Stimulated activated CD8-positive, alpha-beta memory T cell treated with anti-CD3 and anti-CD28 coated beads, Interleukin-12 subunit alpha, Interleukin-12 subunit beta, amount 100 ng/mL, for 24 hours (primary cell): ENCODE measurements around the gene EPS8.
"Not testable (repeated sequence)": the region's sequence is repeated elsewhere in the genome, so short reads cannot be mapped to it uniquely, and the experiment has no call there.

Experiments
- DNase-seq: peaks from one replicate; pipeline ENCODE4 v3.0.0-alpha.2; 2020; ENCODE audit errors: extremely low read depth

The EPS8 gene

DNA sequence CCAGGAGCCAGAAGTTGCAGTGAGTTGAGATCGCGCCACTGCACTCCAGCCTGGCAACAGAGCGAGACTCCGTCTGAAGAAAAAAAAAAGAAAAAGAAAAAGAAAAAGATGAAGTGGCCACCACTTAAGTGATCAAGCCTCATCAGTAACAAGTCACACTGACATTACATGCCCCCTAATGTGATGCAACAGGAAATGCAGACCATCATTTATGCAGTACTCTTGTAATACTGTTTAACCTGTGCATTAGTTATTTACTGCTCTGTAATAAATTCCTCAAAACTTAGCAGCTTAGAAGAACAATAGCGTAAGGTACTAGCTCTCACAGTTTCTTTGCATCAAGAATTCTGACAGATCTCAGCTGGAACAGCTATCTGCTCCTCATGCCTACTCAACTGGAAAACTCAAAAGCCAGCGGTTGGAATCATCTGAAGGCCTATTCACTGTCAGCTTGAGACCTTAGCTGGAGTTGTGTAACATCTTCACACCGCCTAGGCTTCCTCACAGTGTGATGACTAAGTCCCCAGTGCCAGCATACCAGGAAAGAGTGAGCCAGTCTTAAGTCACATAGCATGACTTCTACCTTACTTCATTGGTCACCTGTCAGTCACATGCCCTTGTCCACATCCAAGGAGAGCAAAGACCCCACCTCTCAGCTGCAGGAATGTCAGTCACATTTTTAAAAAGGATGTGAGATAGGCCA lies 31.5 kb downstream of the EPS8 start:
- no peak for DNase-seq

DNA sequence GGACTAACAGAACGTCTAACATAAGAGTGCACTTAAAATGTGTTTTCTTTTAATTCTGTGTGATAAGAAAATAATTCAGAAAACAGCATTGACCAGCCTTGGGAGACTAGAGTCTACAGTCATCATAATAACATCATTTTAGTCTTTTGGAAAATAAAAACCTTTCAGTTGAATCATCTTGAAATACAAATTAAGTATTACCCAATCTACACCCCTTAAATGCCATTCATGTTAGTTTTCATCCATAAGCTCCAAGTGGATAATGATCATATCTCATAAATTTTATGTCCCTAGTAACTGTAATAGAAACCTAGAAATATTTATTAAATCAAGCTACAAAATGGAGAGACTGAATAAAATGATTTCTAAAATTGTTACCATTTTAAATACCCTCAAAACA lies 32.4 kb downstream of the EPS8 start:
- no peak for DNase-seq

DNA sequence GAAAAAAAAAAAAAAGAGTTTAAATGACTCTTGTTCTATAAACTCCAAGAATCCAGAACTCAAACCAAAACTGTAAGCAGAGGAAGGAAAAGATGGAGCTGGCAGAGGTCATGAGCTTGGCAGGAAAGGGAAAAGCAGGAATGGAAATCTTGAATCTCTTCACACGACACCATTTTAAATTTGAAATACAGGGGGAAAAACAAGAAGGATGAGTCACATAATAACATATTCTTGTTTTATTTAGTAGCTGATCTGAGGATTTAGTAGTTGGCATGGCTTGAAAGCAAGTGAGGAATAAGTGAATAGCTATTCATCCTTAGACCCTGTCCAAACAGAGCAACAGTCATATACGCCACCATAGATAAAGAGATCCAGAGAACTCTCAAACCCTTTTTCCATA lies 35.0 kb downstream of the EPS8 start:
- DNase-seq = no peak

DNA sequence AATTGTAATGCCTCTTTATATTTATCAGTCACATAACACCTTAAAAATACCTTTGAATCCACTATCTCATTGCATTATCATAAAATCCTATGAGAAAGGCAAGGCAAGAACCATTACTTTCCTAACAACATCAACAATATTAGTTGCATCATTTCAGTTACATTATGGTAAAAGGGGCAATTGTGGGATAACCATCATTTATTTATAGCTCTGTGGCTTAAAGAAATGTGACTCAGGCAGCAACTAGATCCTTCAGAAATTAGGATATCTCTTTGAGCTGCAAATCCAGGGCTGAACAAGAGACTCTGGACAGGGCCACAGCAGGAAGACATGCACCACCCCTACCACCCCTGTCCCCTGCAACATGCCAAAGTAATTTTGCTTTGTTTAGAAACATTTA lies 36.4 kb downstream of the EPS8 start:
- no peak for DNase-seq

DNA sequence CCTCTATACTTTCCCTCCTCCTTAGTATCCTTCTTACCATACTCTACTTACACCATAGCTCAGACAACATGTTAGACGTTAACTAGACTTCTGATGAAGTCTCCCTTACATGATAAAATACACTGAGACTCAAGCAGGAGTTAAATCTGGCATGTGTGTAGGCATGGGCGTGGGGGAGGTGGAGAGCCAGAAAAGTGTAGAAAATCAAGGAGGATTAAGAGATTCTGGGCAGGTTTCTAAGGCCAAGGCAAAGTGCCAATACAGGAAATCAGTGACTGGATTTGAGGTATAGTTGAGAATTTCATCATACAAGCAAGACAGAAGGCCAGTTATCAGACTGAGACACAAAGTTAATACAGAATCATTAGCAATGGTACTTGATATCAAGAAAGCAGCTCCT lies 37.4 kb downstream of the EPS8 start:
- DNase-seq = no peak

DNA sequence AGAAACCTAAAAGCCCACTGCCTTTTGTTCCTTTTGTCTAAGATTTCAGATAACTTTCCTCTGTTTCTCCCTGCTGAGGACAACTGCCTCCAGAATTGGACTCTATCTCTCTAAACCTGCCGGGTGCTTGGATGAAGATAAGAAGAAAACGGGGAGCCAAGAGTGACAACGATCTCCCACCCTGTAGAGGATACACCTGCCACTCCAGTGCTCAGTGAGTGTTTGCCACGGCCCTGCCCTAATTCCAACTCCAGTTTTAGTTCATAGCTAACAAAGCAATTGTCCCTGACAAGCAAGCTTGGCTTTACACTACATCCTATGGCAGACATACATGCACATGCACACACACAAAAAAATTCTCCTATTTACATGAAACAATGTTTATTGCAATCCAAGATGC lies 39.3 kb downstream of the EPS8 start:
- no peak for DNase-seq

DNA sequence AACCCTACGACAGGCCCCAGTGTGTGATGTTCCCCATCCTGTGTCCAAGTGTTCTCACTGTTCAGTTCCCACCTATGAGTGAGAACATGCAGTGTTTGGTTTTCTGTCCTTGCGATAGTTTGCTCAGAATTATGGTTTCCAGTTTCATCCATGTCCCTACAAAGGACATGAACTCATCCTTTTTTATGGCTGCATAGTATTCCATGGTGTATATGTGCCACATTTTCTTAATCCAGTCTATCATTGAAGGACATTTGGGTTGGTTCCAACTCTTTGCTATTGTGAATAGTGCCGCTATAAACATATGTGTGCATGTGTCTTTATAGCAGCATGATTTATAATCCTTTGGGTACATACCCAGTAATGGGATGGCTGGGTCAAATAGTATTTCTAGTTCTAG lies 47.3 kb downstream of the EPS8 start:
- DNase-seq = not testable (repeated sequence)

DNA sequence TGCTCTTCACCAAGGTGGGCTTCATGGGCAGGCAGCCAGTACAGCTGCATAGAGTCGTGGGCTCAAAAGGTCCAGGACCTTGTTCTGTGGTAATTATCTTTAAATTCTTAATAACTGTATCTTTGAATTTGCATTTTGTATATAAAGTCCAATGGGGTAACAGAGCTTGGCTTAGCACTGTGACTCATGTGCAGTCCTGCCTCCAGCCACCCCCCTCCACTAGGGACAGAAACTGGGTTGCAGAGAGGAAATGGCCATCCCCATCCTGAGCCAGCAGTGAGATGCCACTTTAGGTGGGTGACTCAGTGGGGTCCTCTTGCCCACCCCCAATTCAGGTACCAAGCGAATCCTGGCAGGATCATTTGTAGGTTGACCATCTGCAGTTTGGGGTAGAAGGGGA lies 48.1 kb downstream of the EPS8 start:
- no peak for DNase-seq

DNA sequence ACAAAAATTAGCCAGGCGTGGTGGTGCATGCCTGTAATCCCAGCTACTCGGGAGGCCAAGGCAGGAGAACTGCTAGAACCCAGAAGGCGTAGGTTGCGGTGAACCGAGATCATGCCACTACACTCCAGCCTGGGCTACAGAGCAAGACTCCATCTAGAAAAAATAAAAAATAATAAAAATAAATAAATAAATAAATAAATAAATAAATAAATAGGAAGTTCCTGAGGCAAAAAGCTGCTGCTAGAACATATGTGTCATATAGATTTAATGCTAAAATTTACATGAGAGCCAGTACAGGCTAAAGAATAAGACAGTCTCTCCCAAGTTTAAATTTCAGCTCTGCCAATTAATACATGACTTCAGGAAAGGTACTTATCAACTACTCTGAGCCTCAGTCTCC lies 48.8 kb downstream of the EPS8 start:
- DNase-seq = not testable (repeated sequence)

DNA sequence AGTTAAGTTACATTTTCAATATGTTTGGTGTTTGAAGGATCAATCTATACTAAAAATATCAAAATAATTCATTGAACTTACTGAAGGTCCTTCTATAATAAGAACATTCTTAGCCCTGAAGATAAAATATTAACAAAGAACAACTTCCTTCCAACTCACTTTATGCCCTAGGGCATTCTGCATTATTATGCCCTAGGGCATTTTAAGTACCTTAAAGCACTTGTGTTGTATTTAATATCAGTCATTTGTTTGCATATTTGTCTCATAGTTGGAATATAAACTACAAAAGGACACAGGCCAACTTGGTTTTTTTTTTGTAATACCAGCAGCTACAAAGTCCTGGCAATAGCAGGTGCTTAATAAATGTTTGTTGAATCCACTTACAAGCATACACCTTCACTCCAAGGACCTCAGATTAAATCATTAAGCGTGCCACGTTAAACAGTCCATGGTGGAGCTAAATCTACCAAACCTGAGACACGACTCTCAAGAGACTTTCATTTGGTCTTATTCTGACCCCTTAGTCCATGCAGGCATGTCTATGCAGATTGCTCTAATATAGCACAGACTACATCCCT lies 50.7 kb downstream of the EPS8 start:
- no peak for DNase-seq

DNA sequence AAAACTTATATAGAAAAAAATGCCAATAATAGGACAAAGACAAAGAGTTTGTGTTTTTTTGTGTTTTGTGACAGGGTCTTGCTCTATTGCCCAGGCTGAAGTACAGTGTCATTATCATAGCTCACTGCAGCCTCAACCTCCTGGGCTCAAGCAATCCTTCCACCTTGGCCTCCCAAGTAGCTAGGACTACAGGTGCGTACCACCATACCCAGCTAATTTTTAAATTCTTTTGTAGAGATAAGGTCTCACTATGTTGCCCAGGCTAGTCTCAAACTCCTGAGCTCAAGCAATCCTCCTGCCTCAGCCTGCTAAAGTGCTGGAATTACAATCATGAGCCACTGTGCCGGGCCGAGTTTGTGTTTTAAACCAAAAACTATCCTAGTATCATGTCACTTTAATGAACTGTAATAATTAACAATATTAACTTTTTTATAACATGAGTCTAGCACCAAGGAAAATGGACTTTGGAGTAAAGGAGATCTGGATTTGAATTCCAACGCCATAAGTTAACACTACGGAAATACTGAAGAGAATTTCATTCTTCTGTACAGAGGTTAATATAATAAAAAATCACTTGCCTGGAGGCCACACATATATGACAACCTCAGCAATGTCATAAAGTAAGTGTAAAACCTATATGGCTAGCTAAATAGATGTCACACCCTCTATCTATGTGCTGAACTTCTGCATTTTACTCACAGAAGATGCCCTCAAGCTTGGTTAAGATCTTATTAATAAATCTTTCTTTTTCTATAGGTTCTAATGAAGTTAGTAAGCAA lies 53.2 kb downstream of the EPS8 start:
- DNase-seq = no peak

DNA sequence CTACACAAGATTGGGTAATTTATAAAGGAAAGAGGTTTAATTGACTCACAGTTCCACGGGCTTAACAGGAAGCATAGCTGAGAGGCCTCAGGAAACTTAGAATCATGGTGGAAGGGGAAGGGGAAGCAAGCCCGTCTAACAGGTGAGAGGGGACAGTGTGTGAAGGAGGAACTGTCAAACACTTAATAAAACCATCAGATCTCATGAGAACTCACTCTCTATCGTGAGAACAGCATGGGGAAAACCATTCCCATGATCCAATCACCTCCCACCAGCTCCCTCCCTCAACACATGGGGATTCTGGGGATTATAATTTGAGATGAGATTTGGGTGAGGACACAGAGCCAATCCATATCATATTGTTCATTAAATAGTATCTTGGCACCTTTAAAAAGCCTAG lies 56.1 kb downstream of the EPS8 start:
- DNase-seq = no peak

DNA sequence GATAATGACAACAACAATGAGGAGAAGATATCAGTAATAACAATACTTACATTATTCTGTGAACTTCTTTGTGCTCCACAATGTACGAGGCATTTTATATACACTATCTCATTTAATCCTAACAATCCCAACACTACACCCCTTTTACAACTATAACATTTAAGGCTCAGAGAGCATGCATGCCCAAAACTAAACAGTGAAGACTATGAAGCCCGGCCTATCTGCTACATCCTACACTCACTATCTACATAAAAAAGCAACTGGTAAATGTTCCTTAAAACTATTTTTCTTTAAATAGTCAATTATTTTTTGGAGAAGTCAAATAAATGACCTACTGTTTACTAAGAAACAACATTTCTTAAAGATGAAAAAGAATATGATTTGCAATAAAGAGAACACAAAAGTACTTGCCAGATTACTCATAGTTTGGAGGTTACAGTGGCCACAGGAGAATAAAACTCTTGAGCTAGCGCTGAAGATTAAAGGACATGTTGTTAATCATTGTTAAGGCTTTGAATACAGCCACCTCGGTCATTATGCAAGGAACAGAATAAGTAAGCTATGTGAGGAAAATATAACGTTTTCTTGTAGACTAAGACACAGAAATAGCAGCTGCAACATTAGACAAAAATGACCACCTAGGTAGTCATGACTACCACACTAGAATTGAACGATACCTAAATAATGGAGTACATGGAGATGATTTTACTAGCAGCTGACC lies 56.7 kb downstream of the EPS8 start:
- no peak for DNase-seq

DNA sequence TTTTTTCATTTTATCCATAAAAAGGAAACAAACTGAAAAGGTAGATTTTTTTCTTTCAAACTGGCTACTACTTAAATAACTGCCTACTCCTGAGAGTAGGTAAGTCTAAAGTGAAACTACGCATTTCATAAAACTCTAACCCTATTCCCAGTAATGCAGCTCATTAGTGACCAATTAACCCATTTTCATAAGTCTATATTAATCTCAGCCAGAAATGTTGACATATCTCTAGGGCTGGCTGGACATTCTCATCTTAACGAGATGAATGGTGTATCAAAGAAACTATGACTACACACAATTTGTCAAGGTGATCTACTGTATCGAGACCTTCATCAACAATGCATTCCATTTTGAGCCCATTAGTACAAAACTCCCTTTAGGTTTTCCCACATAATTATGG lies 57.2 kb downstream of the EPS8 start:
- DNase-seq = no peak

DNA sequence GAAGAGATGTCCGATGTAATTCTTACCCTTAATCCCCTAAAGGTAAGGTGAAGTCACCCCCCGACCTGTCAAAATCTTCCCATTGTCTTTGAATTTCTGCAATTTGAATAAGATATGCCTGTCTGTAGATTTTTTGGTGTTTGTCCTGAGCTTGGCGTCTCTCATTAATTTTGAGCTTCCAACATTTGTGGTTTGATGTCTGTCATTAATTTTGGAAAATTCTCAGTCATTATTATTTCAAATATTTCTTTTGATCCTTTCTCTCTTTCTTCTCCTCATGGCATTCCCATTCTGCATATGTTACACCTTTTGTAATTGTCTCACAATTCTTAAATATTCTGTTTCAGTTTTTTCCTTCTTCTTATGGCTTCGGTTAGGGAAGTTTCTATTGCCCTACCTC lies 60.1 kb downstream of the EPS8 start:
- DNase-seq = no peak

DNA sequence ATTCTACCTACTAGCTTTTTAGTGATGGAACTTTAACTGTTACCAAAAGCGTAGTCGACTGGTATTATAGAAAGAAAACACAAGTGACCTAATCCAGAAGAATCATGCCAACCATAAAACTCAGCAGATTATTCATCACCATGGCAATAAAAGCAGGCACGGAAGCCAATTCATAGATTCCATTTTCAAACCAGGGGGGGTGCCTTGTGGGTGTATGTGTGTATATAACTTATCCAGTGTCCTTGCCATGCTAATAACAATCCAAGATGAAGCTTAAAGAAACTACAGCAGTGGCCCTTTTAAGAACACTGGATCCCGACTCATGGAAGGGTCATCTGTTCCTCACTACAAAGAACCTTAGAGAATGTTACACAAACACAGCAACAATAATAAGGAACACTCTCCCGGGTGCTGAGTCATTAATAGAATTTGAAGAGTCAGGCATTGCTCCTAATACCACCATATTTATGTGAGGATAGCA lies 61.0 kb downstream of the EPS8 start:
- DNase-seq = no peak

DNA sequence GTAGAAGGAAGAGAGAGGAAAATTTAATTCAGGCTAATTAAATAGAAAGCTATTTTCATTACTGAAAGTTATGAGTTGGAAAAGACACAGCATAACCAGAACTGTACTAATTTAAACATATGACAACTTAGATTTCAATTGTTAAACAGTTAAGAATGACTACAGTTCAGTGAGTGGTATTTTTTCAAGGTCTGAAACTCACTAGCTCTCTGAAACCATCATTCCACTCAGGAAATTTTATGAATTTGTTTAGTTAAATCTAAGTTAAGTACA lies 62.4 kb downstream of the EPS8 start:
- DNase-seq = no peak

DNA sequence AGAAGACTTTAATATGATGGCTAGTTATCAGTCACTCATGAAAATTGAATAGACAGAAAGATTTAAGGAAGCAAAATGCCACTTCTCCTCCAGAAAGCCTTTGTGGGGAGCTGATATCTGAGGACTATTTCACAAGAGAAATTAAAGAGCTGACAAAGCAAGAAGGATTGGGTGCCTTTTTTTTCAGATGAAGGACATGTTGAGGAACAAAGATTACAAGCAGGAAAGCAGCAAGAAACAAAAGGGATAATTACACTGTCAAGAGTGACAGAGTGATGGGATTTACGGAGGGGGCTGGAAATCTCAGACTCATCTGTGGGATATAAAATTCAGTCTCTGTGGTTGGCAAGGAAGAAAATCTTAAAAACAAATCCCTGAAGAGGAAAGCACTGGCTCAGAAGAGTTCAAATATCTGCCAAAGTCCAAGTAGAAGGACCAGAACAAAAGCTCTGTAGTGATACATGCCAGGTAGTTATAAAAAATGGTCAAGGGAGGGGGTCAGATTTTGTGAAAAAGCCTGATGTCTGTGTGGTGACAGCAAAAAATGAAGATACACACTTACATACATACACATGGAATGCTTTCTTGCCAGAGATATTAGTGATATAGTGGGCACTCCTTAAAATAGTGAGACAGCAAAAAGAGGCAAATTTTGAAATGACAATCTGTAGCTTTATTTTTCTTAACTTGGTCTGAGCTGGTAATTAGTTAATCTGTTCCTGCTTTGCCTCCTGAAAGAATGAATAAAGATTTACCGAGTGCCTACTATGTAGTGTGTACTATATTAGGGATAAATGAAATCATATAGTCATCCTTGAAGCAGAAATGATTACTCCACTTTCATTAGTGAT lies 62.9 kb downstream of the EPS8 start:
- DNase-seq = no peak

DNA sequence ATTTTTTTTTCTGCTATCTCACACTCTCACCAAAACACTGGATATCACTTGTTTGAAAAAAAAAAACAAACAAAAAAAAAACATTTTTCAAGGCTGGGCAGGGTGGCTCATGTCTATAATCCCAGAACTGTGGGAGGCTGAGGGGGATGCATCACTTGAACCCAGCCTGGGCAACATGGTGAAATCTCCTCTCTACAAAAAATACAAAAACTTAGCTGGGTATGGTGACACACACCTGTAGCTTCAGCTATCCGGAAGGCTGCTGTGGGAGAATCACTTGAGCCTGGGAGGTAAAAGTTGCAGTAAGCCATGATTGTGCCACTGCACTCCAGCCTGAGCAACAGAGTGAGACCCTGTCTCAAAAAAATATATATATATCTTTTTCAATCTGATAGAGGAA lies 66.2 kb downstream of the EPS8 start:
- no peak for DNase-seq

DNA sequence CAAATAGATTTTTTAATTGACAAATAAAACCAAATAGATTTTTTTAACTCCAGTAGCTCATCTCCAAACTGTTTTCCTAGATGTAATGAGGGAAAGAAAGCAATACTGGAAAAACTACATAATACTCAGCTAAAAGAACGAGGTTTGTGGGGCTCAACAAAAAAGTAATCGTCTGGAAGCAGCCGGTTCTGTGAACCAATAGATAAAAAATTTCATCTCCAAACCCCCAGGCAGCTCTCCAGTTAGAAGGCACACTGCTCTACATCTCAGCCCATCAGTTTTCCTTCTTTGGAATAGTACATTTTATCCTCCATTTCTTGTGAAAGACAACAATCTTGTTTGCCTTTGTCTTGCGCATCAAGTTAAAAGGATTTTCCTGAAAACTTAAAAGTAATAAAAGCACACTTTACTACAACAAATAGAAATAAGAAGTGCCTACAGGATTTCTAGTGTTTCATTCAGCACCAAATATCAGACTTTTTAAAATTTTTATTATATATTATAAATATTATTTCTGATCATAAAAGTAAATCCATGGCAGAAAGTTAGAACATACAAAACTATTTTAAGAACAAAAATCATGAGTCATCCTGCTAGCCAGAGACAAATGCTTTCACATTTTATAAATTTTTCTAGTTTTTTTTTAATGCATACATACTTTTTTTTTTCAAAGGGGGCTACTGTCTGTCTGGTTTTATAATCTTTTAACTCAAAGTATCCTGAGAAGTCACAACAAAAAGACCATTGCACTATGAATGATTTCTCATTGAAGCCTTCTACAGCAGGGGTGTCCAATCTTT lies 67.7 kb downstream of the EPS8 start:
- no peak for DNase-seq

DNA sequence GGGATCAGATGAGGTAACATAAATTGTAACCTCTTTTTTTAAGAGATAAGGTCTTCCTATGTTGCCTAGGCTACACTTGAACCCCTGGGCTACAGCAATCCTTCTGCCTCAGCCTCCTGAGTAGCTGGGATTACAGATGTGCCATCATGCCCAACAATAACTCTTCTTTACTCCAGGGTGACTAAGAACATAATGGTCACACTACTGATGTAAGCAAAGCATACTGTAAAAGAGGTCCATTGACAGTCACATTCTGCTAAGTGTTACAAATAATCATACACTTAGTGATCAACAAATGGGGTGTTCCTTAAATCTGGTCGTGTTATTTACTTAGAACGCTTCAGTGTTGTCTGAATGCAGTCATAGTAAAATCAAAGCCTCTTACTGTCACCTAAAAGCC lies 68.9 kb downstream of the EPS8 start:
- DNase-seq = no peak
